H9 (cell line): ENCODE measurements around the gene NSUN6. TPM values are rescaled to one million over a fixed set of nuclear protein-coding genes. Genes with fewer than 3 reads are reported as not detected.

Source experiments
- DNase-seq: peaks from one replicate; pipeline ENCODE4 v3.0.0-alpha.2; 2017
- H2AFZ ChIP-seq: one replicate; pipeline ENCODE4 v1.6.1; 2013; ENCODE audit warnings: mild to moderate bottlenecking, low read length, control low read depth, moderate library complexity
- H2AK5ac ChIP-seq: 2 replicates; pipeline ENCODE4 v1.6.1; 2013; ENCODE audit warnings: low read length, control low read depth, mixed read lengths; ENCODE audit not compliant: insufficient read length
- H2BK120ac ChIP-seq: one replicate; pipeline ENCODE4 v1.6.1; 2013; ENCODE audit warnings: low read depth, mild to moderate bottlenecking, low read length, control low read depth, inconsistent platforms; ENCODE audit not compliant: poor library complexity, severe bottlenecking
- H2BK12ac ChIP-seq: 2 replicates; pipeline ENCODE4 v1.6.1; 2013; ENCODE audit warnings: low read length, control low read depth, mixed read lengths, low read depth; ENCODE audit not compliant: insufficient read length
- H2BK15ac ChIP-seq: 2 replicates; pipeline ENCODE4 v1.6.1; 2013; ENCODE audit warnings: low read depth, low read length, control low read depth
- H2BK20ac ChIP-seq: one replicate; pipeline ENCODE4 v1.6.1; 2013; ENCODE audit warnings: low read depth, mild to moderate bottlenecking, low read length, control low read depth, inconsistent platforms; ENCODE audit not compliant: poor library complexity, severe bottlenecking
- H2BK5ac ChIP-seq: 2 replicates; pipeline ENCODE4 v1.6.1; 2013; ENCODE audit warnings: low read length, control low read depth, mixed read lengths; ENCODE audit not compliant: insufficient read length
- H3K14ac ChIP-seq: 2 replicates; pipeline ENCODE4 v1.6.1; 2013; ENCODE audit warnings: low read length, control low read depth; ENCODE audit not compliant: insufficient read depth
- H3K18ac ChIP-seq: 2 replicates; pipeline ENCODE4 v1.6.1; 2013; ENCODE audit warnings: low read depth, mild to moderate bottlenecking, mixed read lengths, low read length, control low read depth; ENCODE audit not compliant: insufficient read length
- H3K23ac ChIP-seq: 2 replicates; pipeline ENCODE4 v1.6.1; 2013; ENCODE audit warnings: low read length, control low read depth, mixed read lengths, low read depth; ENCODE audit not compliant: insufficient read length
- H3K23me2 ChIP-seq: 2 replicates; pipeline ENCODE4 v1.6.1; 2013; ENCODE audit warnings: low read depth, mild to moderate bottlenecking, mixed read lengths, low read length, control low read depth; ENCODE audit not compliant: insufficient read length, poor library complexity, severe bottlenecking
- H3K27ac ChIP-seq: 2 replicates; pipeline ENCODE4 v1.5.1; 2013; ENCODE audit warnings: low read length, control low read depth, mixed read lengths, low read depth; ENCODE audit not compliant: insufficient read length
- H3K27me3 ChIP-seq: 2 replicates; pipeline ENCODE4 v1.6.1; 2013; ENCODE audit warnings: low read length, control low read depth, inconsistent platforms; ENCODE audit not compliant: insufficient read depth
- H3K4ac ChIP-seq: 2 replicates; pipeline ENCODE4 v1.6.1; 2013; ENCODE audit warnings: low read depth, mild to moderate bottlenecking, control low read depth, inconsistent platforms, low read length, moderate library complexity
- H3K4me1 ChIP-seq: 2 replicates; pipeline ENCODE4 v1.6.1; 2013; ENCODE audit warnings: low read length, control low read depth, inconsistent platforms; ENCODE audit not compliant: insufficient read depth
- H3K4me2 ChIP-seq: 2 replicates; pipeline ENCODE4 v1.6.1; 2013; ENCODE audit warnings: low read length, control low read depth, mixed read lengths; ENCODE audit not compliant: insufficient read length, insufficient read depth
- H3K56ac ChIP-seq: 2 replicates; pipeline ENCODE4 v1.6.1; 2013; ENCODE audit warnings: low read depth, mild to moderate bottlenecking, mixed read lengths, low read length, control low read depth; ENCODE audit not compliant: insufficient read length
- H3K79me1 ChIP-seq: 2 replicates; pipeline ENCODE4 v1.6.1; 2013; ENCODE audit warnings: low read depth, mild to moderate bottlenecking, moderate library complexity, low read length, control low read depth, inconsistent platforms; ENCODE audit not compliant: insufficient read depth, poor library complexity, severe bottlenecking
- H3K79me2 ChIP-seq: 2 replicates; pipeline ENCODE4 v1.6.1; 2013; ENCODE audit warnings: low read length, control low read depth, inconsistent platforms; ENCODE audit not compliant: insufficient read depth
- H3K9ac ChIP-seq: 2 replicates; pipeline ENCODE4 v1.6.1; 2013; ENCODE audit warnings: low read length, control low read depth, mixed read lengths; ENCODE audit not compliant: insufficient read length; ENCODE audit errors: extremely low read depth
- H3K9me3 ChIP-seq: one replicate; pipeline ENCODE4 v1.6.1; 2013; ENCODE audit warnings: low read depth, low read length, inconsistent platforms; ENCODE audit not compliant: control insufficient read depth
- H3T11ph ChIP-seq: one replicate; pipeline ENCODE4 v1.6.1; 2013; ENCODE audit warnings: mild to moderate bottlenecking, low read length, control low read depth, inconsistent platforms
- H4K20me1 ChIP-seq: one replicate; pipeline ENCODE4 v1.6.1; 2013; ENCODE audit not compliant: control insufficient read depth, insufficient read length, insufficient read depth
- H4K5ac ChIP-seq: 2 replicates; pipeline ENCODE4 v1.6.1; 2013; ENCODE audit warnings: low read depth, mild to moderate bottlenecking, mixed read lengths, low read length, control low read depth; ENCODE audit not compliant: insufficient read length
- H4K8ac ChIP-seq: replicated peaks from 2 replicates; pipeline ENCODE4 v1.6.1; 2013; ENCODE audit warnings: low read length, control low read depth, mixed read lengths, low read depth; ENCODE audit not compliant: insufficient read length
- H4K91ac ChIP-seq: 2 replicates; pipeline ENCODE4 v1.6.1; 2013; ENCODE audit warnings: low read depth, mild to moderate bottlenecking, moderate library complexity, mixed read lengths, low read length, control low read depth; ENCODE audit not compliant: insufficient read length
- H3K27ac Mint-ChIP-seq, 3 experiments: 2 replicates in 2 of 3; 3 replicates in 1 of 3; pipeline ENCODE4 v1.8.0; 2020 to 2021; ENCODE audit warnings: mixed read lengths in 3 of 3, mild to moderate bottlenecking in 1 of 3, moderate library complexity in 1 of 3
- H3K27me3 Mint-ChIP-seq: 2 replicates; pipeline ENCODE4 v1.8.0; 2021; ENCODE audit warnings: low read depth, mild to moderate bottlenecking, moderate library complexity, mixed read lengths
- H3K36me3 Mint-ChIP-seq, 3 experiments: 2 replicates in 2 of 3; 3 replicates in 1 of 3; pipeline ENCODE4 v1.8.0; 2020 to 2021; ENCODE audit warnings: low read depth in 3 of 3, mixed read lengths in 3 of 3; ENCODE audit not compliant: insufficient read depth in 1 of 3
- H3K4me1 Mint-ChIP-seq, 2 experiments: 2 replicates each; pipeline ENCODE4 v1.8.0; 2020; ENCODE audit warnings: mixed read lengths in 2 of 2
- H3K4me3 Mint-ChIP-seq, 2 experiments: 2 replicates in 1 of 2; 3 replicates in 1 of 2; pipeline ENCODE4 v1.8.0; 2020 to 2021; ENCODE audit warnings: mild to moderate bottlenecking in 2 of 2, mixed read lengths in 2 of 2, moderate library complexity in 1 of 2
- H3K9me3 Mint-ChIP-seq, 2 experiments: 2 replicates in 1 of 2; 3 replicates in 1 of 2; pipeline ENCODE4 v1.8.0; 2020; ENCODE audit warnings: mild to moderate bottlenecking in 2 of 2, mixed read lengths in 2 of 2, moderate library complexity in 1 of 2
- WGBS: extraction: QIAGEN DNeasy Blood & Tissue Kit; methylation state at CpG from one replicate; pipeline ENCODE4 v1.1.7; 2013; ENCODE audit warnings: missing lambda C conversion rate, low lambda C conversion rate, mixed read lengths; ENCODE audit not compliant: insufficient read length; ENCODE audit errors: extremely low coverage; 5-methylcytosine and 5-hydroxymethylcytosine counted together
- total RNA-seq: library from RNA; stranded (reverse); gene quantifications from 2 replicates; pipeline ENCODE4 v1.2.1, GENCODE V29; 2021
- TF ChIP-seq, protein P1 (sequence below): fragments of 200-600 bp; sonication (generic); conservative IDR thresholded peaks from 3 replicates; pipeline ENCODE4 v1.8.0; 2021; ENCODE audit warnings: antibody characterized with exemption, mild to moderate bottlenecking

Gene NSUN6
- total RNA-seq, 1 experiment from 2014 or later, result 11.9 TPM

DNA sequence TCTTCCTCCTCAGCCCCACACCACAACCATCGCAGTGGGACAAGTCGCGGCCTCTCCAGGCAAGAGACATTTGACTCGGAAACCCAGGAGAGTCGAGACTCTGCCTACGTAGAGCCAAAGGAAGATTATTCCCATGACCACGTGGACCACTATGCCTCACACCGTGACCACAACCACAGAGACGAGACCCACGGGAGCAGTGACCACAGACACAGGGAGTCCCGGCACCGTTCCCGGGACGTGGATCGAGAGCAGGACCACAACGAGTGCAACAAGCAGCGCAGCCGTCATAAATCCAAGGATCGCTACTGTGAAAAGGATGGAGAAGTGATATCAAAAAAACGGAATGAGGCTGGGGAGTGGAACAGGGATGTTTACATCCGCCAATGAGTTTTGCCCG lies 112.1 kb downstream of the NSUN6 start:
- H3K4me1 Mint-ChIP-seq, result no peaks in the 10 kb centered on the region
- Histone ChIP-seq H3K27ac (no peak overlapping the region), H3K9ac (no peak overlapping the region), H3K79me1 (no peaks in the 10 kb centered on the region), H4K20me1 (no peaks in the 10 kb centered on the region), H2AFZ (no peak overlapping the region), H3K14ac (no peak overlapping the region), H2BK5ac (no peak overlapping the region), H4K91ac (no peak overlapping the region), H3K79me2 (no peaks in the 10 kb centered on the region), H4K5ac (no peak overlapping the region), H4K8ac (no peak overlapping the region), H2BK12ac (no peak overlapping the region), H3K23ac (no peak overlapping the region), H3K4ac (no peak overlapping the region), H3K27me3 (no peaks in the 10 kb centered on the region), H3K4me1 (no peaks in the 10 kb centered on the region), H2AK5ac (no peak overlapping the region), H2BK120ac (no peak overlapping the region), H3K9me3 (no peaks in the 10 kb centered on the region), H3K4me2 (no peak overlapping the region), H2BK20ac (no peak overlapping the region), H2BK15ac (no peak overlapping the region), H3K56ac (no peak overlapping the region), H3T11ph (no peak overlapping the region), H3K23me2 (no peaks in the 10 kb centered on the region), H3K18ac (no peak overlapping the region)
- H3K9me3 Mint-ChIP-seq, result no peaks in the 10 kb centered on the region
- TF ChIP-seq, protein P1, sequence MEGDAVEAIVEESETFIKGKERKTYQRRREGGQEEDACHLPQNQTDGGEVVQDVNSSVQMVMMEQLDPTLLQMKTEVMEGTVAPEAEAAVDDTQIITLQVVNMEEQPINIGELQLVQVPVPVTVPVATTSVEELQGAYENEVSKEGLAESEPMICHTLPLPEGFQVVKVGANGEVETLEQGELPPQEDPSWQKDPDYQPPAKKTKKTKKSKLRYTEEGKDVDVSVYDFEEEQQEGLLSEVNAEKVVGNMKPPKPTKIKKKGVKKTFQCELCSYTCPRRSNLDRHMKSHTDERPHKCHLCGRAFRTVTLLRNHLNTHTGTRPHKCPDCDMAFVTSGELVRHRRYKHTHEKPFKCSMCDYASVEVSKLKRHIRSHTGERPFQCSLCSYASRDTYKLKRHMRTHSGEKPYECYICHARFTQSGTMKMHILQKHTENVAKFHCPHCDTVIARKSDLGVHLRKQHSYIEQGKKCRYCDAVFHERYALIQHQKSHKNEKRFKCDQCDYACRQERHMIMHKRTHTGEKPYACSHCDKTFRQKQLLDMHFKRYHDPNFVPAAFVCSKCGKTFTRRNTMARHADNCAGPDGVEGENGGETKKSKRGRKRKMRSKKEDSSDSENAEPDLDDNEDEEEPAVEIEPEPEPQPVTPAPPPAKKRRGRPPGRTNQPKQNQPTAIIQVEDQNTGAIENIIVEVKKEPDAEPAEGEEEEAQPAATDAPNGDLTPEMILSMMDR, result no peak
- H3K27ac Mint-ChIP-seq, result peak overlapping the region; percentile 37 to 75 (median 64); a peak in 4 of 7 replicates
- H3K27me3 Mint-ChIP-seq, result no peaks in the 10 kb centered on the region
- no CpG with 5 or more reads among the region's 22 CpGs for WGBS
- H3K4me3 Mint-ChIP-seq, result no peak overlapping the region
- DNase-seq, result no peak
- H3K36me3 Mint-ChIP-seq, result peaks cover 13 to 43% (median 42%) of the 10 kb centered on the region in 3 experiments; a peak in 6 of 7 replicates
